Measurements from ENCODE around the gene SCAMP3. TPM values are rescaled to one million over a fixed set of nuclear protein-coding genes. Genes with fewer than 3 reads are reported as not detected.

Gene SCAMP3
- total and polyA plus RNA-seq, 10 of the 15 experiments (the other 5 are each of a cell fraction or from before 2014, with no cell fraction given): 17.2 to 133 (median 87.3) TPM

GRCh38 chr1:155208541-155209311, 53.4 kb downstream of the SCAMP3 start, which contains the start of gene MTX1 (continued):
- no peak for TF ChIP-seq HSF1 (IDR thresholded peaks at IDR 0.05; ENCODE audit: low read depth, low read length)
- no peak for TF ChIP-seq ZNF592 (IDR thresholded peaks at IDR 0.05)
- TF ChIP-seq POLR2AphosphoS5 (IDR thresholded peaks at IDR 0.05; ENCODE audit: low read length): peak; percentile 60
- TF ChIP-seq SMC3 (IDR thresholded peaks at IDR 0.05; ENCODE audit: borderline replicate concordance, low read length): no peak
- no peak for TF ChIP-seq REST (IDR thresholded peaks at IDR 0.05; ENCODE audit: low read depth, low read length)
- no peak for TF ChIP-seq CUX1 (IDR thresholded peaks at IDR 0.05; ENCODE audit: insufficient replicate concordance, low read depth, low read length)
- TF ChIP-seq MEF2A (IDR thresholded peaks at IDR 0.05; ENCODE audit: insufficient read depth, low read depth, low read length): no peak
- TF ChIP-seq CHD4 (IDR thresholded peaks at IDR 0.05): no peak
- no peak for TF ChIP-seq YBX1 (IDR thresholded peaks at IDR 0.05)
- TF ChIP-seq E2F4 (IDR thresholded peaks at IDR 0.05; ENCODE audit: low read depth, low read length): no peak
- TF ChIP-seq CBX5 (IDR thresholded peaks at IDR 0.05; ENCODE audit: low read depth): no peak
- TF ChIP-seq NFYB (IDR thresholded peaks at IDR 0.05; ENCODE audit: insufficient read depth, low read depth, low read length): no peak
- TF ChIP-seq ZBED1 (IDR thresholded peaks at IDR 0.05; ENCODE audit: borderline replicate concordance): no peak

Data from GM12878 (cell line).